ENCODE data around the gene COTL1.

DNA sequence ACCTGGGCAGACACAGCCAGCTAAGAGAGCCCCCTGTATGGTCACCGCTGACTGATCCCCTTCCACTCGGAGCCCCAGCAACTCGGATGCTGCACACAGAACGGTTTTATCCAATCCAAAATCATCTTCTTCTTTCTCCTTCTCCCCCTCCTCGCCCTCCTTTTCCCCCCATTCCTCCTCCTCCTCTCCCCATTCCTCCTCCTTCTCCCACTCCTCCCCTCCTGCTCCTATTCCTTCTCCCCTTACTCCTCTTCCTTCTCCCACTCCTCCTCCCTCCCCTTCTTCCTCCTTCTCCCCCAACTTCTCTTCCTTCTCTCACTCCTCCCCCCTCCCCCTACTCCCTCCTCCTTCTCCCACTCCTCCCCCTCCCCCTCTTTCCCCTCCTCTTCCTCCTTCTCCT, 83.1 kb downstream of the COTL1 start:
- TF ChIP-seq SOX6 (IDR thresholded peaks at IDR 0.05) (no peak), SOX6 (CRISPR knock-in tag; IDR thresholded peaks at IDR 0.05) (no peak), ZNF740 (CRISPR knock-in tag; IDR thresholded peaks at IDR 0.05) (no peak), JUN (CRISPR knock-in tag; IDR thresholded peaks at IDR 0.05) (no peak), ZBTB42 (CRISPR knock-in tag; IDR thresholded peaks at IDR 0.05) (no peak), POLR2A (IDR thresholded peaks at IDR 0.05; ENCODE audit: insufficient read depth in 1 of 2, low read depth in 2 of 2, low read length in 2 of 2) (no peak), POLR2AphosphoS5 (IDR thresholded peaks at IDR 0.05; ENCODE audit: low read depth, low read length) (no peak), NCOA2 (CRISPR knock-in tag; IDR thresholded peaks at IDR 0.05) (no peak), MXD4 (CRISPR knock-in tag; IDR thresholded peaks at IDR 0.05) (no peak), FOXP1 (IDR thresholded peaks at IDR 0.05) (no peak), FOXP1 (CRISPR knock-in tag; IDR thresholded peaks at IDR 0.05) (no peak), ARNTL (CRISPR knock-in tag; IDR thresholded peaks at IDR 0.05) (no peak), HOXD1 (CRISPR knock-in tag; IDR thresholded peaks at IDR 0.05) (no peak), RXRB (CRISPR knock-in tag; IDR thresholded peaks at IDR 0.05; ENCODE audit: borderline replicate concordance) (no peak)
